Parathyroid adenoma (tissue), 2 donors: ENCODE data around the gene NFATC4.
A peak's percentile ranks its signal among the peaks of the same experiment; 100 is the strongest.

Experiments
- H2AFZ ChIP-seq: fragments of 300-600 bp; sonication (generic); one replicate; pipeline ENCODE4 v1.7.0; 2017; ENCODE audit warnings: antibody characterized with exemption, mild to moderate bottlenecking
- H3K27ac ChIP-seq: fragments of 300-600 bp; sonication (generic); one replicate; pipeline ENCODE4 v1.7.0; 2017
- H3K27me3 ChIP-seq: fragments of 300-600 bp; sonication (generic); one replicate; pipeline ENCODE4 v1.7.0; 2017; ENCODE audit warnings: low read length; ENCODE audit not compliant: control insufficient read depth, insufficient read depth
- H3K36me3 ChIP-seq: fragments of 300-600 bp; sonication (generic); one replicate; pipeline ENCODE4 v1.7.0; 2017; ENCODE audit warnings: low read length; ENCODE audit not compliant: control insufficient read depth, insufficient read depth
- H3K4me1 ChIP-seq: fragments of 300-600 bp; sonication (generic); one replicate; pipeline ENCODE4 v1.7.0; 2017; ENCODE audit warnings: control low read depth
- H3K4me2 ChIP-seq: fragments of 300-600 bp; sonication (generic); one replicate; pipeline ENCODE4 v1.7.0; 2017; ENCODE audit warnings: low read length
- H3K4me3 ChIP-seq: fragments of 300-600 bp; sonication (generic); one replicate; pipeline ENCODE4 v1.7.0; 2017; ENCODE audit warnings: low read depth, low read length
- H3K79me2 ChIP-seq: fragments of 300-600 bp; sonication (generic); one replicate; pipeline ENCODE4 v1.7.0; 2017; ENCODE audit warnings: control low read depth
- H3K9ac ChIP-seq: fragments of 300-600 bp; sonication (generic); one replicate; pipeline ENCODE4 v1.7.0; 2017; ENCODE audit warnings: mild to moderate bottlenecking
- H3K9me3 ChIP-seq: fragments of 300-600 bp; sonication (generic); one replicate; pipeline ENCODE4 v1.7.0; 2017; ENCODE audit warnings: low read length; ENCODE audit not compliant: control insufficient read depth
- CTCF ChIP-seq: fragments of 300-600 bp; sonication (generic); IDR thresholded peaks from one replicate; pipeline ENCODE4 v1.7.0; 2017; ENCODE audit warnings: antibody characterized with exemption, mild to moderate bottlenecking
- donor health status: primary hyperparathyroidism.

The NFATC4 gene

GRCh38 chr14:24378327-24378726 lies 10.3 kb downstream of the NFATC4 start:
- Histone ChIP-seq H3K4me3 (no peak overlapping the region), H3K9ac (no peak overlapping the region), H3K79me2 (no peaks in the 10 kb centered on the region), H3K36me3 (no peaks in the 10 kb centered on the region), H3K27ac (peak overlapping the region; percentile 11), H3K9me3 (no peaks in the 10 kb centered on the region), H2AFZ (peak overlapping the region; percentile 66), H3K4me2 (no peak overlapping the region), H3K4me1 (peaks cover 14% of the 10 kb centered on the region), H3K27me3 (no peaks in the 10 kb centered on the region)
- no peak for TF ChIP-seq CTCF

- Histone ChIP-seq H3K36me3 (no peaks in the 10 kb centered on the region), H3K9ac (no peak overlapping the region), H3K4me3 (no peak overlapping the region), H3K4me2 (no peak overlapping the region), H2AFZ (no peak overlapping the region), H3K9me3 (no peaks in the 10 kb centered on the region), H3K4me1 (peaks cover 14% of the 10 kb centered on the region), H3K79me2 (no peaks in the 10 kb centered on the region), H3K27ac (peak overlapping the region; percentile 11), H3K27me3 (no peaks in the 10 kb centered on the region)
- no peak for TF ChIP-seq CTCF
These were observed 11.3 kb downstream of the NFATC4 start for GRCh38 chr14:24378981-24379906.

- Histone ChIP-seq H3K79me2 (no peaks in the 10 kb centered on the region), H3K4me2 (no peak overlapping the region), H3K9me3 (no peaks in the 10 kb centered on the region), H2AFZ (no peak overlapping the region), H3K4me1 (peaks cover 14% of the 10 kb centered on the region), H3K27ac (no peak overlapping the region), H3K9ac (no peak overlapping the region), H3K4me3 (no peak overlapping the region), H3K36me3 (no peaks in the 10 kb centered on the region), H3K27me3 (no peaks in the 10 kb centered on the region)
- TF ChIP-seq CTCF: no peak
These were observed 12.1 kb downstream of the NFATC4 start for GRCh38 chr14:24379907-24380730.

- Histone ChIP-seq H3K79me2 (no peaks in the 10 kb centered on the region), H3K9ac (no peak overlapping the region), H3K27ac (no peak overlapping the region), H3K4me3 (no peak overlapping the region), H3K4me2 (no peak overlapping the region), H3K36me3 (no peaks in the 10 kb centered on the region), H3K27me3 (no peaks in the 10 kb centered on the region), H3K9me3 (no peaks in the 10 kb centered on the region), H2AFZ (no peak overlapping the region), H3K4me1 (peaks cover 14% of the 10 kb centered on the region)
- no peak for TF ChIP-seq CTCF
These were observed 13.5 kb downstream of the NFATC4 start for GRCh38 chr14:24381363-24382063.
